Muscle layer of duodenum (tissue), 2 donors: Measurements from ENCODE around the gene AQP12A.
"Not testable (repeated sequence)": the region's sequence is repeated elsewhere in the genome, so short reads cannot be mapped to it uniquely, and the experiment has no call there.

ENCODE experiments used
- H3K27ac ChIP-seq: one replicate; pipeline ENCODE4 v1.7.0; 2013; ENCODE audit warnings: mild to moderate bottlenecking, low read length
- H3K27me3 ChIP-seq: one replicate; pipeline ENCODE4 v1.7.0; 2013; ENCODE audit warnings: low read depth, mild to moderate bottlenecking, control low read depth, low read length
- H3K36me3 ChIP-seq, 2 donors: one replicate each; pipeline ENCODE4 v1.7.0; 2013; ENCODE audit warnings: low read length in 2 of 2, control low read depth in 1 of 2, mild to moderate bottlenecking in 1 of 2; ENCODE audit not compliant: insufficient read depth in 2 of 2, control insufficient read depth in 1 of 2
- H3K4me1 ChIP-seq, 2 donors: one replicate each; pipeline ENCODE4 v1.7.0; 2013; ENCODE audit warnings: low read length in 2 of 2, mild to moderate bottlenecking in 2 of 2, control low read depth in 1 of 2, moderate library complexity in 1 of 2; ENCODE audit not compliant: insufficient read depth in 2 of 2, control insufficient read depth in 1 of 2
- H3K4me3 ChIP-seq, 2 donors: one replicate each; pipeline ENCODE4 v1.7.0; 2013; ENCODE audit warnings: low read length in 2 of 2, low read depth in 1 of 2, mild to moderate bottlenecking in 1 of 2
- H3K9me3 ChIP-seq, 2 donors: one replicate each; pipeline ENCODE4 v1.7.0; 2013; ENCODE audit warnings: low read length in 2 of 2, control low read depth in 1 of 2, mild to moderate bottlenecking in 1 of 2; ENCODE audit not compliant: control insufficient read depth in 1 of 2
- donor health status: healthy.

Gene AQP12A

GRCh38 chr2:240691631-240692420, at the start of gene AQP12A:
Gene AQP12A, plus strand, starts transcription at chr2:240691866. Its CDS starts 48 bp downstream, at chr2:240691914.
- not testable (repeated sequence) for H3K27me3 ChIP-seq, H3K9me3 ChIP-seq, H3K27ac ChIP-seq, H3K36me3 ChIP-seq, H3K4me3 ChIP-seq, H3K4me1 ChIP-seq

- no peak overlapping the region for H3K27ac ChIP-seq
- H3K36me3 ChIP-seq, result no peaks in the 10 kb centered on the region
- no peak overlapping the region for H3K4me3 ChIP-seq
- no peaks in the 10 kb centered on the region for H3K4me1 ChIP-seq
- H3K9me3 ChIP-seq, result no peaks in the 10 kb centered on the region
- peaks cover 4% of the 10 kb centered on the region for H3K27me3 ChIP-seq
Observed at GRCh38 chr2:240642061-240642805, 49.4 kb upstream of the AQP12A start.

- H3K4me1 ChIP-seq, result no peaks in the 10 kb centered on the region
- H3K4me3 ChIP-seq, result no peak overlapping the region
- no peak overlapping the region for H3K27ac ChIP-seq
- peaks cover 4% of the 10 kb centered on the region for H3K27me3 ChIP-seq
- no peaks in the 10 kb centered on the region for H3K9me3 ChIP-seq
- no peaks in the 10 kb centered on the region for H3K36me3 ChIP-seq
Observed at GRCh38 chr2:240642806-240643092, 48.9 kb upstream of the AQP12A start.

- peaks cover 4% of the 10 kb centered on the region for H3K27me3 ChIP-seq
- H3K9me3 ChIP-seq, result no peaks in the 10 kb centered on the region
- H3K4me3 ChIP-seq, result no peak overlapping the region
- H3K27ac ChIP-seq, result no peak overlapping the region
- no peaks in the 10 kb centered on the region for H3K36me3 ChIP-seq
- H3K4me1 ChIP-seq, result no peaks in the 10 kb centered on the region
Observed at GRCh38 chr2:240643093-240643810, 48.4 kb upstream of the AQP12A start.

- Histone ChIP-seq H3K36me3 (no peaks in the 10 kb centered on the region), H3K9me3 (no peaks in the 10 kb centered on the region), H3K27me3 (peaks cover 4% of the 10 kb centered on the region), H3K27ac (no peak overlapping the region), H3K4me1 (no peaks in the 10 kb centered on the region), H3K4me3 (no peak overlapping the region)
Observed at GRCh38 chr2:240643811-240644150, 47.9 kb upstream of the AQP12A start.

- H3K4me1 ChIP-seq, result no peaks in the 10 kb centered on the region
- no peaks in the 10 kb centered on the region for H3K36me3 ChIP-seq
- H3K27me3 ChIP-seq, result peaks cover 4% of the 10 kb centered on the region
- no peak overlapping the region for H3K4me3 ChIP-seq
- no peaks in the 10 kb centered on the region for H3K9me3 ChIP-seq
- H3K27ac ChIP-seq, result no peak overlapping the region
Observed at GRCh38 chr2:240644171-240644651, 47.5 kb upstream of the AQP12A start.

GRCh38 chr2:240644859-240645301, 46.8 kb upstream of the AQP12A start:
- peaks cover 4% of the 10 kb centered on the region for H3K27me3 ChIP-seq
- H3K4me1 ChIP-seq, result no peaks in the 10 kb centered on the region
- no peaks in the 10 kb centered on the region for H3K9me3 ChIP-seq
- H3K36me3 ChIP-seq, result no peaks in the 10 kb centered on the region
- H3K4me3 ChIP-seq, result no peak overlapping the region
- no peak overlapping the region for H3K27ac ChIP-seq

- Histone ChIP-seq H3K4me1 (no peaks in the 10 kb centered on the region), H3K4me3 (no peak overlapping the region), H3K27ac (no peak overlapping the region), H3K36me3 (no peaks in the 10 kb centered on the region), H3K9me3 (no peaks in the 10 kb centered on the region), H3K27me3 (peaks cover 4% of the 10 kb centered on the region)
Observed at GRCh38 chr2:240645346-240645745, 46.3 kb upstream of the AQP12A start.

- Histone ChIP-seq H3K27ac (no peak overlapping the region), H3K9me3 (no peaks in the 10 kb centered on the region), H3K4me3 (no peak overlapping the region), H3K36me3 (no peaks in the 10 kb centered on the region), H3K4me1 (no peaks in the 10 kb centered on the region), H3K27me3 (peaks cover 4% of the 10 kb centered on the region)
Observed at GRCh38 chr2:240645801-240646175, 45.9 kb upstream of the AQP12A start.

GRCh38 chr2:240646176-240646899, 45.3 kb upstream of the AQP12A start:
- no peak overlapping the region for H3K27ac ChIP-seq
- peaks cover 4% of the 10 kb centered on the region for H3K27me3 ChIP-seq
- no peaks in the 10 kb centered on the region for H3K4me1 ChIP-seq
- H3K9me3 ChIP-seq, result no peaks in the 10 kb centered on the region
- no peak overlapping the region for H3K4me3 ChIP-seq
- H3K36me3 ChIP-seq, result no peaks in the 10 kb centered on the region
